ENCODE measurements around the gene KCTD1.

DNA sequence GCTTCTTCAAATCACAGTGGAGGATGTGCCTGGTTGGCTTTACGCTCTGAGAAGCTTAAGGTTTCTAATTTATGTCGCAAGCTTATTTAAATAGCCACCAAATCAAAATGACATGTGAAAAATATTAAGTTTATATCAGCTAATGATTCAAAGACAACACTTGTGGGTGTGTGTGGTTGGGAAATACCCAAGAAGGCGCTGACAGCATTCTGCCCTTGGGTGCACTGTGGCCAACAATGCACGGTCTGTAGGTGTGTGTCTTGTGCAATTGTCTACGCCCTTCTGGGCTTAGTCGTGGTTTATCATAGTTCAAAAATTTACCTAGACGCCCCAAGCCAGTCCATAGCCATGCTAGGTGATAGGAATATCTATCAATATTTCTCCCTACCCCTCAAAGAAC, 60.9 kb downstream of the KCTD1 start:
- TF ChIP-seq, protein P1, sequence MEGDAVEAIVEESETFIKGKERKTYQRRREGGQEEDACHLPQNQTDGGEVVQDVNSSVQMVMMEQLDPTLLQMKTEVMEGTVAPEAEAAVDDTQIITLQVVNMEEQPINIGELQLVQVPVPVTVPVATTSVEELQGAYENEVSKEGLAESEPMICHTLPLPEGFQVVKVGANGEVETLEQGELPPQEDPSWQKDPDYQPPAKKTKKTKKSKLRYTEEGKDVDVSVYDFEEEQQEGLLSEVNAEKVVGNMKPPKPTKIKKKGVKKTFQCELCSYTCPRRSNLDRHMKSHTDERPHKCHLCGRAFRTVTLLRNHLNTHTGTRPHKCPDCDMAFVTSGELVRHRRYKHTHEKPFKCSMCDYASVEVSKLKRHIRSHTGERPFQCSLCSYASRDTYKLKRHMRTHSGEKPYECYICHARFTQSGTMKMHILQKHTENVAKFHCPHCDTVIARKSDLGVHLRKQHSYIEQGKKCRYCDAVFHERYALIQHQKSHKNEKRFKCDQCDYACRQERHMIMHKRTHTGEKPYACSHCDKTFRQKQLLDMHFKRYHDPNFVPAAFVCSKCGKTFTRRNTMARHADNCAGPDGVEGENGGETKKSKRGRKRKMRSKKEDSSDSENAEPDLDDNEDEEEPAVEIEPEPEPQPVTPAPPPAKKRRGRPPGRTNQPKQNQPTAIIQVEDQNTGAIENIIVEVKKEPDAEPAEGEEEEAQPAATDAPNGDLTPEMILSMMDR (IDR thresholded peaks at IDR 0.05 in 4 of 5, conservative IDR thresholded peaks at IDR 0.05 in 1 of 5) = no peak
- TF ChIP-seq POLR2A (IDR thresholded peaks at IDR 0.05) = no peak
